Measurements from ENCODE around the gene IGSF23. TPM values are rescaled to one million over a fixed set of nuclear protein-coding genes. Genes with fewer than 3 reads are reported as not detected.

The IGSF23 gene
- total RNA-seq, 4 donors from 2014 or later = not detected

- DNase-seq (ENCODE audit: low spot score in 2 of 2) = peak in 1 of 2 donors; percentile 43
Measured at GRCh38 chr19:44671400-44671799, 58.0 kb downstream of the IGSF23 start, which contains the start of gene CEACAM19. TSS of gene CEACAM19 (plus strand) at chr19:44671482. CDS start at chr19:44671932, 450 bp downstream.

GRCh38 chr19:44672226-44672625 is 58.9 kb downstream of the IGSF23 start:
- intact Hi-C loops (cut with DNase I; ENCODE audit: low total_unique reads) = no loop called here
- TF ChIP-seq POLR2A (IDR thresholded peaks at IDR 0.05) = no peak
- no peak for TF ChIP-seq CTCF (IDR thresholded peaks at IDR 0.05)
- DNase-seq (ENCODE audit: low spot score in 2 of 2) = no peak
- WGBS, 2 donors = 80 to 86% methylated on average over 1 of the region's 1 CpG
- no peak overlapping the region for H3K4me3 ChIP-seq (ENCODE audit: low read depth, poor library complexity, severe bottlenecking)

More at GRCh38 chr19:44671400-44671799, 58.0 kb downstream of the IGSF23 start, which contains the start of gene CEACAM19:
- intact Hi-C loops (cut with DNase I; ENCODE audit: low total_unique reads) = no loop called here
- TF ChIP-seq POLR2A (IDR thresholded peaks at IDR 0.05) (no peak), CTCF (IDR thresholded peaks at IDR 0.05) (no peak)
- no peak within 1 kb of the TSS for H3K4me3 ChIP-seq (ENCODE audit: low read depth, poor library complexity, severe bottlenecking)
- 54 to 61% methylated on average over 2 of the region's 2 CpGs for WGBS, 2 donors

GRCh38 chr19:44673510-44673909 is 60.1 kb downstream of the IGSF23 start:
- H3K4me3 ChIP-seq (ENCODE audit: low read depth, poor library complexity, severe bottlenecking) = no peak overlapping the region
- intact Hi-C loops (cut with DNase I; ENCODE audit: low total_unique reads) = no loop called here
- TF ChIP-seq POLR2A (IDR thresholded peaks at IDR 0.05) (no peak), CTCF (IDR thresholded peaks at IDR 0.05) (no peak)
- WGBS, 2 donors = 78 to 90% methylated on average over 4 of the region's 4 CpGs
- DNase-seq (ENCODE audit: low spot score in 2 of 2) = no peak

- 88 to 91% methylated on average over 6 of the region's 6 CpGs for WGBS, 2 donors
- TF ChIP-seq CTCF (IDR thresholded peaks at IDR 0.05) (no peak), POLR2A (IDR thresholded peaks at IDR 0.05) (no peak)
- intact Hi-C loops (cut with DNase I; ENCODE audit: low total_unique reads) = no loop called here
- DNase-seq (ENCODE audit: low spot score in 2 of 2) = no peak
- no peak overlapping the region for H3K4me3 ChIP-seq (ENCODE audit: low read depth, poor library complexity, severe bottlenecking)
Measured at GRCh38 chr19:44675521-44675920, 62.2 kb downstream of the IGSF23 start.

- WGBS, 2 donors = 46% methylated on average over 8 of the region's 8 CpGs
- H3K4me3 ChIP-seq (ENCODE audit: low read depth, poor library complexity, severe bottlenecking) = no peak overlapping the region
- DNase-seq (ENCODE audit: low spot score in 2 of 2) = no peak
- intact Hi-C loops (cut with DNase I; ENCODE audit: low total_unique reads) = no loop called here
- TF ChIP-seq POLR2A (IDR thresholded peaks at IDR 0.05) = no peak
- TF ChIP-seq CTCF (IDR thresholded peaks at IDR 0.05) = no peak
Measured at GRCh38 chr19:44677019-44677811, 63.9 kb downstream of the IGSF23 start.
